ENCODE results near the gene PBX3.

The PBX3 gene

DNA sequence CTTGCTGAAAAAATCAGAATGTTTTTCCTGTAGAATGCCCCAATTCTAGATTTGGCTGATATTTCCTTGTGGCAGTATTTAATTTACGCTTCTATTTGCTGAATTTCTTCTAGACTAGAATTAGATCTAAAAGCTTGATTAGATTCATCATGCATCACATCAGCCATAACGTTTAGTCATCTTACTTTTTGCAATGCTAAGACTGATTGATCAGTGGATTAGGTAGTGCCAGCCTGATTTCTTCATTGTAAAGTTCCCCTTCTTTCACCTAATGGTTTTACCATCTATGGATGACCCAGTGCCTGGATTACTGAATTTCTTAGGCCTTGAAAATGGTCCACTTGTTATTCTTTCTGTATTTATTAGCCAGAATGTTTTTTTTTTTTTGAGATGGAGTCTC lies 83.9 kb downstream of the PBX3 start:
- no peak overlapping the region for H3K4me3 ChIP-seq (ENCODE audit: low read depth, low read length)
- TF ChIP-seq, protein P1, sequence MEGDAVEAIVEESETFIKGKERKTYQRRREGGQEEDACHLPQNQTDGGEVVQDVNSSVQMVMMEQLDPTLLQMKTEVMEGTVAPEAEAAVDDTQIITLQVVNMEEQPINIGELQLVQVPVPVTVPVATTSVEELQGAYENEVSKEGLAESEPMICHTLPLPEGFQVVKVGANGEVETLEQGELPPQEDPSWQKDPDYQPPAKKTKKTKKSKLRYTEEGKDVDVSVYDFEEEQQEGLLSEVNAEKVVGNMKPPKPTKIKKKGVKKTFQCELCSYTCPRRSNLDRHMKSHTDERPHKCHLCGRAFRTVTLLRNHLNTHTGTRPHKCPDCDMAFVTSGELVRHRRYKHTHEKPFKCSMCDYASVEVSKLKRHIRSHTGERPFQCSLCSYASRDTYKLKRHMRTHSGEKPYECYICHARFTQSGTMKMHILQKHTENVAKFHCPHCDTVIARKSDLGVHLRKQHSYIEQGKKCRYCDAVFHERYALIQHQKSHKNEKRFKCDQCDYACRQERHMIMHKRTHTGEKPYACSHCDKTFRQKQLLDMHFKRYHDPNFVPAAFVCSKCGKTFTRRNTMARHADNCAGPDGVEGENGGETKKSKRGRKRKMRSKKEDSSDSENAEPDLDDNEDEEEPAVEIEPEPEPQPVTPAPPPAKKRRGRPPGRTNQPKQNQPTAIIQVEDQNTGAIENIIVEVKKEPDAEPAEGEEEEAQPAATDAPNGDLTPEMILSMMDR (IDR thresholded peaks at IDR 0.05; ENCODE audit: low read depth, low read length) = no peak
- in situ Hi-C loops (cut with HindIII; ENCODE audit: low sequenced_read_pairs) = no loop called here
- no peak for DNase-seq (ENCODE audit: low read depth, low spot score)

GRCh38 chr9:125831616-125832015 lies 84.4 kb downstream of the PBX3 start:
- no peak overlapping the region for H3K4me3 ChIP-seq (ENCODE audit: low read depth, low read length)
- TF ChIP-seq, protein P1 (IDR thresholded peaks at IDR 0.05; ENCODE audit: low read depth, low read length) = no peak
- in situ Hi-C loops (cut with HindIII; ENCODE audit: low sequenced_read_pairs) = no loop called here
- no peak for DNase-seq (ENCODE audit: low read depth, low spot score)

DNA sequence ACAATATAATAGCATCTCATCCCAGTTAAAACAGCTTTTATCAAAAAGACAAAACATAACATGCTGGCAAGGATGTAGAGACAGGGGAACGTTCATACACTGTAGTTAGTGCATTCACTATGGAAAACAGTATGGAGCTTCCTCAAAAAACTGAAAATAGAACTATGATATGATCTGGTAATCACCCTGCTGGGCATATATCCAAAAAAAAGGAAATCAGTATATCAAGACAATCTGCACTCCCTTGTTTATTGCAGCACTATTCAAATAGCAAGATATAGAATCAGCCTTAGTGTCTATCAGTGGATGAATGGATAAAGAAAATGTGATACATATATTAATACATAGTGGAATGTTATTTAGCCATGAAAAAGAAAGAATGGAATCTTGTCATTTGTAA lies 88.5 kb downstream of the PBX3 start:
- TF ChIP-seq, protein P1 (IDR thresholded peaks at IDR 0.05; ENCODE audit: low read depth, low read length) = no peak
- no peak overlapping the region for H3K4me3 ChIP-seq (ENCODE audit: low read depth, low read length)
- in situ Hi-C loops (cut with HindIII; ENCODE audit: low sequenced_read_pairs) = no loop called here
- no peak for DNase-seq (ENCODE audit: low read depth, low spot score)

- TF ChIP-seq, protein P1 (IDR thresholded peaks at IDR 0.05; ENCODE audit: low read depth, low read length) = no peak
- H3K4me3 ChIP-seq (ENCODE audit: low read depth, low read length) = no peak overlapping the region
- in situ Hi-C loops (cut with HindIII; ENCODE audit: low sequenced_read_pairs) = no loop called here
- DNase-seq (ENCODE audit: low read depth, low spot score) = no peak
Observed at GRCh38 chr9:125839317-125839716, 92.1 kb downstream of the PBX3 start.

GRCh38 chr9:125841444-125841843 lies 94.3 kb downstream of the PBX3 start:
- TF ChIP-seq, protein P1 (IDR thresholded peaks at IDR 0.05; ENCODE audit: low read depth, low read length) = no peak
- in situ Hi-C loops (cut with HindIII; ENCODE audit: low sequenced_read_pairs) = no loop called here
- H3K4me3 ChIP-seq (ENCODE audit: low read depth, low read length) = no peak overlapping the region
- no peak for DNase-seq (ENCODE audit: low read depth, low spot score)

DNA sequence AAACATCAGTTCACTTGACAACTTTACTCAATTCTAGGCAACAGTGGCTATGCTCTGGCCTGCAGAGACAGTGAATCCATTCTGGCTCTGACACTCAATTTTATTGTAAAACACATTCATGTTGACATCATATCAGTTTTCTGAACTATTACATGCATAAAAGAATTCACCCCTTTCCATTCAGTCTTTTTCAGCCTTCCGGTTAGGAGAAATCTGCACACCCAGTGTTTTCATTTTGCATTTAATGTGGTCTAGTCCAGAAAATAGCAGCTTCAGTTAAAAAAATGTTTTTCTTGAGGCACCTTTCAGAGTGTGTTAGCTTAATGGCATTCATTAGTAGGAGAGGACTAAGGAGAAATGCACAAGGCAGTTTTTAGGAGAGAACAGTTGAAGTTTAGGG lies 95.1 kb downstream of the PBX3 start:
- TF ChIP-seq, protein P1 (IDR thresholded peaks at IDR 0.05; ENCODE audit: low read depth, low read length) = no peak
- H3K4me3 ChIP-seq (ENCODE audit: low read depth, low read length) = no peak overlapping the region
- no peak for DNase-seq (ENCODE audit: low read depth, low spot score)
- in situ Hi-C loops (cut with HindIII; ENCODE audit: low sequenced_read_pairs) = no loop called here

- TF ChIP-seq, protein P1 (IDR thresholded peaks at IDR 0.05; ENCODE audit: low read depth, low read length) = no peak
- no peak overlapping the region for H3K4me3 ChIP-seq (ENCODE audit: low read depth, low read length)
- in situ Hi-C loops (cut with HindIII; ENCODE audit: low sequenced_read_pairs) = no loop called here
- DNase-seq (ENCODE audit: low read depth, low spot score) = peak; percentile 56
Observed at GRCh38 chr9:125843646-125844045, 96.5 kb downstream of the PBX3 start.
